ENCODE results near the gene ZNF230.

GRCh38 chr19:43976732-43977131 lies 26.0 kb upstream of the ZNF230 start:
- TF ChIP-seq, protein P1, sequence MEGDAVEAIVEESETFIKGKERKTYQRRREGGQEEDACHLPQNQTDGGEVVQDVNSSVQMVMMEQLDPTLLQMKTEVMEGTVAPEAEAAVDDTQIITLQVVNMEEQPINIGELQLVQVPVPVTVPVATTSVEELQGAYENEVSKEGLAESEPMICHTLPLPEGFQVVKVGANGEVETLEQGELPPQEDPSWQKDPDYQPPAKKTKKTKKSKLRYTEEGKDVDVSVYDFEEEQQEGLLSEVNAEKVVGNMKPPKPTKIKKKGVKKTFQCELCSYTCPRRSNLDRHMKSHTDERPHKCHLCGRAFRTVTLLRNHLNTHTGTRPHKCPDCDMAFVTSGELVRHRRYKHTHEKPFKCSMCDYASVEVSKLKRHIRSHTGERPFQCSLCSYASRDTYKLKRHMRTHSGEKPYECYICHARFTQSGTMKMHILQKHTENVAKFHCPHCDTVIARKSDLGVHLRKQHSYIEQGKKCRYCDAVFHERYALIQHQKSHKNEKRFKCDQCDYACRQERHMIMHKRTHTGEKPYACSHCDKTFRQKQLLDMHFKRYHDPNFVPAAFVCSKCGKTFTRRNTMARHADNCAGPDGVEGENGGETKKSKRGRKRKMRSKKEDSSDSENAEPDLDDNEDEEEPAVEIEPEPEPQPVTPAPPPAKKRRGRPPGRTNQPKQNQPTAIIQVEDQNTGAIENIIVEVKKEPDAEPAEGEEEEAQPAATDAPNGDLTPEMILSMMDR (tag by site-specific recombination; IDR thresholded peaks at IDR 0.05): no peak
- TF ChIP-seq MEIS1 (CRISPR knock-in tag; IDR thresholded peaks at IDR 0.05; ENCODE audit: borderline replicate concordance): no peak
